Stimulated activated naive B cell treated with anti-CD40 and anti-IgM and Interleukin-4, amounts not matched to agents 10 μg/mL and 1 μg/mL and 100 μg/mL, for 72 hours (primary cell): Measurements from ENCODE around the gene HMGA1.
A peak's percentile ranks its signal among the peaks of the same experiment; 100 is the strongest.

Source experiments
- ATAC-seq, 2 donors: fragments of 150-1000 bp; cut with Tn5 transposase; replicated peaks; 2 replicates each; pipeline ENCODE4 v1.10.0; 2021; ENCODE audit warnings: moderate library complexity in 1 of 2
- DNase-seq: peaks from one replicate; pipeline ENCODE4 v3.0.0; 2021
- H3K27ac Mint-ChIP-seq: one replicate; pipeline ENCODE4 v1.8.0; 2022; ENCODE audit warnings: mild to moderate bottlenecking, mixed read lengths
- H3K27me3 Mint-ChIP-seq, 2 donors: one replicate each; pipeline ENCODE4 v1.8.0; 2022; ENCODE audit warnings: mixed read lengths in 2 of 2
- H3K36me3 Mint-ChIP-seq, 2 donors: one replicate each; pipeline ENCODE4 v1.8.0; 2022; ENCODE audit warnings: mixed read lengths in 2 of 2, mild to moderate bottlenecking in 1 of 2
- H3K4me1 Mint-ChIP-seq, 2 donors: one replicate each; pipeline ENCODE4 v1.8.0; 2022; ENCODE audit warnings: mixed read lengths in 2 of 2, mild to moderate bottlenecking in 1 of 2
- H3K4me3 Mint-ChIP-seq, 2 donors: one replicate each; pipeline ENCODE4 v1.8.0; 2022; ENCODE audit warnings: mild to moderate bottlenecking in 2 of 2, mixed read lengths in 2 of 2, moderate library complexity in 1 of 2
- H3K9me3 Mint-ChIP-seq, 2 donors: one replicate each; pipeline ENCODE4 v1.8.0; 2022; ENCODE audit warnings: mixed read lengths in 2 of 2, mild to moderate bottlenecking in 1 of 2

The HMGA1 gene

DNA sequence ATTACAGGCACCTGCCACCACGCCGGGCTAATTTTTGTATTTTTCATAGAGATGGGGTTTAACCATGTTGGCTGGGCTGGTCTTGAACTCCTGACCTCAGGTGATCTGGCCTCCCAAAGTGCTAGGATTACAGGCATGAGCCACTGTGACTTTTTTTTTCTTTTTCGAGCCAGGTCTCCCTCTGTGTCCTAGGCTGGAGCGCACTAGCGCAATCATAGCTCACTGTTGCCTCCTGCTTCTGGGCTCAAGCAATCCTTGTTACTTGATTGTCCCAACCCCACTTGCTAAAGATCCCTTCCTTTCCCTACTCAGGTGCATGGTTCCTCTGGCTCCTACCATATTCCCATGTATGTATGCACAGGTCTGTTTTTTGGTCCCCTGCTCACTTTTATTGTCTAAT lies 39.5 kb downstream of the HMGA1 start:
- ATAC-seq (no peak), DNase-seq (no peak)
- Mint-ChIP-seq H3K36me3 (peaks cover 29 to 38% of the 10 kb centered on the region in 2 donors), H3K27ac (peak overlapping the region; percentile 27), H3K27me3 (no peaks in the 10 kb centered on the region), H3K9me3 (no peaks in the 10 kb centered on the region), H3K4me3 (no peak overlapping the region), H3K4me1 (peaks cover 37 to 66% of the 10 kb centered on the region in 2 donors)

DNA sequence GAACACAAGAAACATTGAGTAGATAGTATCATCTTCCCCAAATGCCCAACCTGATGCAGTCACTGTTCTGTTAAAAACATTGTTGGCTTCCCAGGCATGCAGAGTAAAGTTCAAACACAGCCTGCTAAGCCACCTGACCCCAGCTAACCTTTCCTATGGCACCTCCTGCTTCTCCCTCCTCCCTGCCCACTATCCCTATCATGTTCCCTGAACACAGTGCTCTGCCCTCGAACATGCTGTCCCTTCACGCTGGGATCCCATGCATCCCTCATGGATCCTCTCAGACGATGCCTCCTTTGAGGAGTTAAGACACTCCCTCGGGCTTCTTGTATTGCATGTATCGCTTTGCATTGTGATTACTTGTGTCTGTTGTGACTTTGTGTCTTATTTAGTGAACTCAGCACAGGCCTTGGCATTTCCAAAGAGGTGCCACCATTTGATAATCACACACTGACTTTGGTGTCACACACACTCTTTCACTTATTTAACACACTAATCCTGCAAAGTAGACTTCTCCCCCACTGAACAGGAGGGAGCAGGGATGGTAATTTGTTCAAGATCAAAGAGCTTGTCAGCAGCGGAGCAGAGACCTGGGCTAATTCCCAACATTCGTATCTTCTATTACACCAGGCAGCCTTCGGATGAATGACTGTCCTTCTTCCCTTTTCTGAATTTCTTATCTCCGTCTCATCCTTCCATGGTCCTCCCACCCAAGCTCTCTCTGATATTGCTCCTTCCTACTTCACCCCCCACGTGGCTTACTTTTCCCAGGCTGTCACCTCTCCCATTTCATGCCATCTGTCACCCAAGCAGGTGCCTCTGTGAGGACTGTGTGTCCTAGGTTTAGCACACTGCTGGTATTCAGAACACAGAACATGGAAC lies 40.4 kb downstream of the HMGA1 start:
- no peaks in the 10 kb centered on the region for H3K27me3 Mint-ChIP-seq
- no peaks in the 10 kb centered on the region for H3K9me3 Mint-ChIP-seq
- no peak for DNase-seq
- H3K36me3 Mint-ChIP-seq, result peaks cover 35 to 48% of the 10 kb centered on the region in 2 donors
- peaks cover 36 to 69% of the 10 kb centered on the region in 2 donors for H3K4me1 Mint-ChIP-seq
- H3K4me3 Mint-ChIP-seq, result no peak overlapping the region
- no peak for ATAC-seq
- peak overlapping the region; percentile 27 for H3K27ac Mint-ChIP-seq

DNA sequence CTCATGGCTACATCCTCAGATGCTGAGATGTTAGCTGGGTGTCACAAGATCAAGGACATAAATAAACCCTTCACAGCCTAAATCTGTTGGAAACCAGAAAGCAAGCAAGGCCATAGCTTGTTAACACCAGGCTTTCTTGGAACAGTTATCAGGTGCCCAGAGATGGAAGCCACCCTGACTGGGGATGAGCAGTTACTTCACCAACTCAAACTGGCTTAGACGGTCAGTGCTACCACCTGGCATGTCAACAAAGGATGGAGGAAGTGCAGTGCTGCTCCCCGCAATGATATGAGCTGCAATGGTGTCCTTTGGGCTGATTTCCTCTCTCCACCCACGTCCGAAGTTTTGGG lies 41.1 kb downstream of the HMGA1 start:
- H3K9me3 Mint-ChIP-seq, result no peaks in the 10 kb centered on the region

DNA sequence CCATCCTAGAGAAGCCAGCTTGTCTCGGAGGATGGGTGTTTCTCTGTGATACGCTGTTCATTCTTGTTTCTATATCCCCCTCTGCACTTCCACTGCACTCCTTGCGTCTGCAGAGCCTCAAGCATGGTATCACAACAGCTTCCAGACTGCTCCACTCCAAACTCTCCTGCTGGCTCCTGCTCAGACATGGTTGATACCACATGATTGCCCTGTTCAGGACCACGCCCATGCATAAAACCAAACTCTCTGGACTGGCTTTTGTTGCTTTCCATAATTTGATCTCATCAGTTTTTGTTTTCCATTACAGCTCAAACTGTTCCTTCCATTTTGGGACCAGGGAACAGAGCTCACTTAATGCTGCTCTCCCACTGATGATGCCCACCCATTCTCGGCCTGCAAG lies 42.2 kb downstream of the HMGA1 start:
- Mint-ChIP-seq H3K36me3 (peaks cover 33 to 54% of the 10 kb centered on the region in 2 donors), H3K27ac (peak overlapping the region; percentile 81), H3K4me3 (no peak overlapping the region), H3K4me1 (peaks cover 25 to 54% of the 10 kb centered on the region in 2 donors), H3K27me3 (no peaks in the 10 kb centered on the region), H3K9me3 (no peaks in the 10 kb centered on the region)
- DNase-seq, result no peak
- no peak for ATAC-seq

More for the DNA sequence above, 41.1 kb downstream of the HMGA1 start:
- no peaks in the 10 kb centered on the region for H3K27me3 Mint-ChIP-seq
- DNase-seq (no peak), ATAC-seq (no peak)
- H3K36me3 Mint-ChIP-seq, result peaks cover 35 to 51% of the 10 kb centered on the region in 2 donors
- H3K4me1 Mint-ChIP-seq, result peaks cover 31 to 63% of the 10 kb centered on the region in 2 donors
- peak overlapping the region; percentile 7 for H3K27ac Mint-ChIP-seq
- H3K4me3 Mint-ChIP-seq, result no peak overlapping the region

DNA sequence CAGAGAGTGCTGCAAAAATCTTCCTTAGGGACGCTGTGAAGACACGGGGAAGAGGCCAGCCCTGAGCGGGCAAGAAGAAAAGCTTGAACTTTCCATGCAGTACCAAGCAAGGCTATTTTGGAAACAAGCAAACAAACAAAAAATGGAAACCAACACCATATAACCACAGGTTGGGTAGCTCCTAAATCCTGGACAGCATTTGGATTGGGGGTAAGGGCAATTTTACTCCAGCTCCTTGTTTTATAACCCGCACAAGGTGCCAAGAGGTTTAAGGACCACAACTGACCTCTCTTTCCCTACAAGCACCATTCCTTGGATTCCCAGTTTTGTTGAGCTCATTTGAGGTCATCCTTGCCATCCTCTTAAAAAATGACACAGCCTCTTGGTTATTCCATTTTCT lies 43.5 kb downstream of the HMGA1 start:
- DNase-seq, result no peak
- H3K36me3 Mint-ChIP-seq, result peaks cover 42 to 62% of the 10 kb centered on the region in 2 donors
- peaks cover 22 to 54% of the 10 kb centered on the region in 2 donors for H3K4me1 Mint-ChIP-seq
- no peaks in the 10 kb centered on the region for H3K9me3 Mint-ChIP-seq
- ATAC-seq, result no peak
- no peak overlapping the region for H3K4me3 Mint-ChIP-seq
- no peaks in the 10 kb centered on the region for H3K27me3 Mint-ChIP-seq
- no peak overlapping the region for H3K27ac Mint-ChIP-seq

DNA sequence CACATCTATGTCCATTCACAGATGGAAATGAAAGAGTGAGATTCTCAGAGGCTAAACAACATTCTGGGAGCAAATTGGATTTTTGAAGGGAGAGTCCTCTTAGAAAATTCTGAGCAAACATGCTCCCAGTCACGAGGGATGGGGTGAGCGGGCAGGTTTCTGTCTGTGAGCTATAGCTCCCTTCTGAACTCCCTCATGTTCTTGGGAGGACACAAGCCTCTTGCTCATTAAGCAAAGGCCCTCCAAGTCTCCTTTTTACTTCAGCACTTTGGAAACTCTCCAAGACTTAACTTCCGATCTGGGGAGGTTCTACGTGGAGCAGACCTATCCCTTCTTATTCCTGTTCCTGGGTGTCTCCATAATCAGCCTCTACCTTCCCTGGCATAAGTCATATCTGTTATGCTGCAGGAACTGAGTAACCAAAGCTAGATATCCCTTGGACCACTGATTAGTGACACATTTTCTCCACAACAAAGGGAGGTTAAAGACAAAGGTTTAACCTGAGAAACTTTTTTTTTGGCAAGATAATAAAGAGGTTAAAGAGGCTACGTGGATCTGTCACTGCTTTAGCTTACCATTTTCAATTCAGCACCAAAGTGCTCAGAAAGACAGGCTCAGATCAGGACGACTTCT lies 45.1 kb downstream of the HMGA1 start:
- Mint-ChIP-seq H3K27ac (no peak overlapping the region), H3K4me1 (peaks cover 19 to 52% of the 10 kb centered on the region in 2 donors), H3K9me3 (no peaks in the 10 kb centered on the region), H3K4me3 (no peak overlapping the region), H3K27me3 (no peaks in the 10 kb centered on the region), H3K36me3 (peaks cover 46 to 72% of the 10 kb centered on the region in 2 donors)
- DNase-seq, result no peak
- no peak for ATAC-seq

DNA sequence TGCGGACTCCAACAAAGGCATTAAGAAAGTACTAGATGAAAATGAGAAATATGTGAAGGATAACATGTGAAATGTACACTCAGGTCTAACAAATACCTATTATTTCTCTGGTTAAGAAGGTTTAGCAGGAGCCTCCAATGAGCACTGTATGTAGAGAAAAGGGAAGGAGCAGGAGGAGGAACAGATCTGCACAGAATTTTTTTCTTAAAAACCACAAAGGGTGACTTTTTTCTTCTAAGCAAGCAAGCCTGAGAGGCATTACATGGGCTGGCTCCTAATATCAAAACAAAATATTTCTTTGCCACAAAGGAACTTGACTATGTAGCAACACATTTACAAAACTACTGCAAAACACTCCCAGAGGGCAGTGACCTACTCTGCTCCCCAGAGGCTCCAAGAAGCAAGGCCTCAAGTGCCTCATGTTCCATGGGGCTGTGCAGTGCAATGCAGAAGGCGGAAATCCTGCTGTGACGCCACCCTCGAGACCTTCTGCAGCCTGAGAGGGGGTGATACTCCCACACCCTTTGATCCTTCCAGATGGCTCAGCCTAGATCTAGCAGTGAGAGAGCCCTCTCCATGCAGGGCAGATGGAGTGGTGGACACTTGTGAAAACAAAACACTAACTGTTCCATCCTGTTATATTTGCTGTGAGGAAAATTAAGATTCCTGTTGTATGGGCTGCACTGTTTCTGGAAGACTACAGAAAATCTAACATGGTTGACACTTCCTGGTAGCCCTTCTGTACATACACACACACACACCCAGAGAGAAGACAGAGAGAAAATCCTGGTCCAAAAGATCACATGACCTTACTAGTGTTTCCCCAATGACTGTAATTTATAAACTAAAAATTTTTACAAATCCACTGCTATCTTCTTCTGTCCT lies 48.1 kb downstream of the HMGA1 start:
- H3K4me1 Mint-ChIP-seq, result peaks cover 21 to 60% of the 10 kb centered on the region in 2 donors
- peak overlapping the region; percentile 84 for H3K27ac Mint-ChIP-seq
- peak overlapping the region; percentile 3 to 51 for H3K4me3 Mint-ChIP-seq
- no peaks in the 10 kb centered on the region for H3K27me3 Mint-ChIP-seq
- no peaks in the 10 kb centered on the region for H3K9me3 Mint-ChIP-seq
- DNase-seq, result no peak
- H3K36me3 Mint-ChIP-seq, result peaks cover 47 to 77% of the 10 kb centered on the region in 2 donors
- peak; percentile 94 to 95 for ATAC-seq

DNA sequence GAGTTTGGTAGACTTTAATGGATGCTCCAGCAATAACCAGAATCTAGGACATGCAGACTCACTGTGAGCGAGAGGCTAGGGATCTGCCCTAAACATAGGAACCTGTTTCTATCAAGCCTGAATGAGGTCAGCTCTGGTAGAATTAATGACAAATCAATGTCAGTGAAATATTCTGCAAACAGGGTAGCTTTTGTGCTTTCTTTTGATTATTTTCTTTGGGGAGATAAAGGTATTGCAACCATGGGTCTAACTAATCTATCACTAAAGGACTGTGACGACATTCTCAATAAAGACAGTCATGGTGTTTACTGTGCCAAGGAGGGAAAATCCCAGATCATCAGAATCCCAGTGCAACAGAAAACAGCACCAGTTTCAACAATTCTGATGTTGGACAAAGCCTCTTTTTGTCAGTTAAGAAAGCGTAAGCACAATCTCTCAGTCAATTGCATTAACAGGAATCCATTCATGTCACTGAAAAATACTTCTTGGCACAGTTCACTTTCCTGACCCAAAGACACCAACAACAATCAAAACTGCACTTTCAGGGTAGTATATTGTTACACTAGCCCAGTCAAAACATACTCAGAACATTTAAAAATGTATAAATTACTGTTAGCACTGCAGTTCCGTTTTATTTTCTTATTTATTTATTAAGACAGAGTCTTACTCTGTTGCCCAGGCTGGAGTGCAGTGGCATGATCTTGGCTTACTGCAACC lies 48.9 kb downstream of the HMGA1 start:
- DNase-seq (no peak), ATAC-seq (no peak)
- Mint-ChIP-seq H3K36me3 (peaks cover 40 to 71% of the 10 kb centered on the region in 2 donors), H3K4me3 (no peak overlapping the region), H3K9me3 (no peaks in the 10 kb centered on the region), H3K27me3 (no peaks in the 10 kb centered on the region), H3K27ac (no peak overlapping the region), H3K4me1 (peaks cover 21 to 58% of the 10 kb centered on the region in 2 donors)

DNA sequence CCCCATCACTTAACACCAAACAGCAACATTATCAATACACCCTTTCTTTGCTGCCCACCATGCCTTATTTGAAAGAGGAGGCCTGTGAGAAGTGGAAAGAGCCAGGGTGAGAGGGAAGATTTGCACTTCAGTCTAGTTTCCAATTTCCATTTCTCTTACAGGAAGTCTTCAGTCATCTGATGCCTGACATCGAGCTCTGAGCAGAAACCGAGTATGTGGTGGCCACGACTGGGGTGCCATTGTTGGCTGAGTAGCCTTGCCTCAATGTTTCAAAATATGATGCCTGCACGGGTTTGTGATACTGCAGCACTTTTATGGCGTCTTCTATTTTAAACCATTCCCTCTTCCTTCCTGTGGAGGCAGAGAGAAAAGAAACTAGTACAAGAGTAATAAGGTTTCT lies 51.9 kb downstream of the HMGA1 start:
- no peak overlapping the region for H3K4me3 Mint-ChIP-seq
- H3K36me3 Mint-ChIP-seq, result peaks cover 41 to 66% of the 10 kb centered on the region in 2 donors
- DNase-seq (no peak), ATAC-seq (peak in 1 of 2 donors; percentile 38)
- no peaks in the 10 kb centered on the region for H3K27me3 Mint-ChIP-seq
- H3K4me1 Mint-ChIP-seq, result peaks cover 23 to 53% of the 10 kb centered on the region in 2 donors
- peak overlapping the region; percentile 67 for H3K27ac Mint-ChIP-seq
- H3K9me3 Mint-ChIP-seq, result no peaks in the 10 kb centered on the region

DNA sequence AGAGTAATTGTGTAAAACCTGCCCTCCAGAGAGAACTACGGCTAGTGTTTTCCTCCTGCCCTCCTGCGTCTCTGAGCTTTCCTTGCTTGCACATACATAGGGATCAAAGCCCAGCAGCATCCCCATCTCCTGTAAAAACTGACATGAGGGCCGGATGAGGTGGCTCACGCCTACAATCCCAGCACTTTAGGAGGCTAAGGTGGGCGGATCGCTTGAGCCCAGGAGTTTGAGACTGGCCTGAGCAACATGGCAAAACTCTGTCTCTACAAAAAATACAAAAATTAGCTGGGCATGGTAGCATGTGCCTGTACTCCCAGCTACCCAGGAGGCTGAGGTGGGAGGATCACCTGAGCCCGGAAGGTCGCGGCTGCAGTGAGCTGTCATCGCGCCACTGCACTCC lies 52.5 kb downstream of the HMGA1 start:
- Mint-ChIP-seq H3K9me3 (no peaks in the 10 kb centered on the region), H3K4me3 (no peak overlapping the region), H3K27ac (peak overlapping the region; percentile 67), H3K27me3 (no peaks in the 10 kb centered on the region), H3K4me1 (peaks cover 23 to 54% of the 10 kb centered on the region in 2 donors), H3K36me3 (peaks cover 42 to 66% of the 10 kb centered on the region in 2 donors)
- DNase-seq (no peak), ATAC-seq (no peak)

DNA sequence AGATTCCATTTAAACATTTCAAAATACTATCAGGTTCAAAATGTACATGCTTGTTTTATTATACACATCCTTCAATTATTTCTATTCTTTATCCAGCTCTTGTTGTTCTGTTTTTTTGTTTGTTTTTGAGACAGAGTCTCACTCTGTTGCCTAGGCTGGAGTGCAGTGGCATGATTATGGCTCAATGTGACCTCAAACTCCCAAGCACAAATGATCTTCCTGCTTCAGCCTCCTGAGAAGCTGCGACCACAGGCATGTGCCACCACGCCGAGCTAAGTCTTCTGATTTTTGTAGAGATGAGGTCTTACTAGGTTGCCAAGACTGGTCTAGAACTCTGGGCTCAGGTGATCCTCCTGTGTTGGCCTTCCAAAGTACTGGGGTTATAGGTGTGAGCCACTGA lies 56.3 kb downstream of the HMGA1 start:
- ATAC-seq, result no peak
- H3K36me3 Mint-ChIP-seq, result peaks cover 32 to 49% of the 10 kb centered on the region in 2 donors
- no peak for DNase-seq
- peak overlapping the region; percentile 22 for H3K27ac Mint-ChIP-seq
- no peaks in the 10 kb centered on the region for H3K27me3 Mint-ChIP-seq
- peaks cover 27 to 68% of the 10 kb centered on the region in 2 donors for H3K4me1 Mint-ChIP-seq
- no peak overlapping the region for H3K4me3 Mint-ChIP-seq
- no peaks in the 10 kb centered on the region for H3K9me3 Mint-ChIP-seq

DNA sequence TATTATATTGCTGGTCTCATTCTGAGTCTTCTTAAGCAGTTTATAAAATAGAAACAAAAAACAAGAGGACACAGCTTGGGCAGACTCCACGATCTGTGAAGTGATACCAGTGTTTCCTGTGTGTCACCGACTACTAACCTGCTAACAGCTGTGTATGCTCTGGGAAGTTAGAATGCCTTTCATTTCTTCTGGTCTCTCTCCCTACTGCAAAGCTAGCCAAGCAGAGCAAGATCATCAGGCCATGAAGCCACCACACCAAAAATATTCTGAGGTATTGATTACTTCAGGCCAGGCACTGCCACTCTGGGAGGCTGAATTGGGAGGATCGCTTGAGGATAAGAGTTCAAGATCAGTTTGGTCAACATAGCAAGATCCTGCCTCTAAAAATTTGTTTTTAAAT lies 59.0 kb downstream of the HMGA1 start:
- Mint-ChIP-seq H3K4me3 (peak overlapping the region; percentile 68 to 69), H3K27ac (peak overlapping the region; percentile 93), H3K9me3 (no peaks in the 10 kb centered on the region), H3K36me3 (peaks cover 22 to 36% of the 10 kb centered on the region in 2 donors), H3K4me1 (peaks cover 28 to 73% of the 10 kb centered on the region in 2 donors), H3K27me3 (no peaks in the 10 kb centered on the region)
- peak; percentile 42 for DNase-seq
- peak; percentile 94 for ATAC-seq
